DMS153 treated with DMSO at 0.1 percent for 48 hours (cell line): ENCODE measurements around the gene BRICD5.

Experiments
- DNase-seq: peaks from one replicate; lab custom pipeline; 2025; ENCODE audit not compliant: unreplicated experiment; lab: John Stamatoyannopoulos, UW

Gene BRICD5

DNA sequence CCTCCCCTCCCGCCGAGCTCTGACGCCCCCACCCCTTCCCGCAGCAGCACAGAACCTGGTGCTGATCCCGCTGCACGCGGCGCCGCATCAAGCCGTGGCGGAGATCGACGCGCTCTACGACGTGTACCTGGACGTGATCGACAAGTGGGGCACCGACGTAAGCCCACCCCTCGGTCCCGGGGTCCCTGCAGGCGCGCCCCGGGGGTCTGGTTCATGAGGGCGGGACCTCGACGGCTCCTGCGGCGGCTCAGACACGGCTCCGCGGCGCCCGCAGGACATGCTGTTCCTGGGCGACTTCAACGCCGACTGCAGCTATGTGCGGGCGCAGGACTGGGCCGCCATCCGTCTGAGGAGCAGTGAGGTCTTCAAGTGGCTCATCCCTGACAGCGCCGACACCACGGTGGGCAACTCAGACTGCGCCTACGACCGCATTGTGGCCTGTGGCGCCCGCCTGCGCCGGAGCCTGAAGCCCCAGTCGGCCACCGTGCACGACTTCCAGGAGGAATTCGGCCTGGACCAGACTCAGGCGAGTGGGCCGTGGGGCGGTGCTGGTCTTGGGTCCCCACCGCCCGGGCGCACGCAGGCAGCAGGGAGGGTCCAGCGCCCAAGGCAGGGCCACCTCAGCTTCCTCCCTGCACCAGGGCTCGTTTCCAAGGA lies 27.0 kb upstream of the BRICD5 start:
- DNase-seq, result no peak

DNA sequence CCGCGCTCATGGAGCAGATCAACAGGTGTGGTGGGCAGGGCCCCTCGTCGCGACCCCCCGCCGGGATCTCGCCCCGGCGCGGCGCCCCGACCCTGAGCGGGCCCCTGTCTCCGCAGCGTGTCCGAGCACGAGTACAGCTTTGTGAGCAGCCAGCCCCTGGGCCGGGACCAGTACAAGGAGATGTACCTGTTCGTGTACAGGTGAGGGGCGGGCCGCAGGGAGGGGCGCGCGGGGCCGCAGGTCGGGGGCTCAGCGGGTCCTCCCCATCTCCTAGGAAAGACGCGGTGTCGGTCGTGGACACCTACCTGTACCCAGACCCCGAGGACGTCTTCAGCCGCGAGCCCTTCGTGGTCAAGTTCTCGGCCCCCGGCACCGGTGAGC lies 26.4 kb upstream of the BRICD5 start:
- no peak for DNase-seq

DNA sequence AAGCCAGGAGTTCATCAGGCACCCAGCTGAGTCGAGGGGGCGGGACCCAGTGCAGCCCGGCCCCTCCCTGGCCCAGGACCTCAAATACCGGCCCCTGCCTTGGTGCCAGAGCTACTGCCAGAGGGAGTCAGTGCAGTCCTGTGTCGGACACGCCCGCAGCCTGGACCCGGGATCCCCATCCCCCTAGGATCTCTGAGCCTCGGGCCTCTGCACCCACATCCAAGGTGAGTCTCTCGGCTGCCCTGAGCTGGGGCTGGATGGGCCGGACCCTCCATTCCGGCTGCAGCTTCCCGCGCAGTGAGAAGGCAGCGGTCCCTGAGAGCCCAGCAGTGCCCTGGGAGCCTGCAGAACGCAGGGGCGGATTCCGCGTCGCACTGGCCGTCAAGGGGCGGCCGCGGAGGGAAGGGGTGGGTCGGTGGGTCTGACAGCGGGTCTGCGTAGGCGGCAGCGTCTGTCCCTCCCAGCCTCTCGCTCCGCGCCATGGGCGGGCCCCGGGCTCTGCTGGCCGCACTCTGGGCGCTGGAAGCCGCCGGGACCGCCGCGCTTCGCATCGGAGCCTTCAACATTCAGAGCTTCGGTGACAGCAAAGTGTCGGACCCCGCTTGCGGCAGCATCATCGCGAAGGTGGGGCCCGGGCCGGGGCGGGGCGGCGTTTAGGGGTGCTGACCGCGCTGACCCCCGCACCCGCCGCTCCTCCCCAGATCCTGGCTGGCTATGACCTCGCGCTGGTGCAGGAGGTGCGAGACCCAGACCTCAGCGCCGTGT lies 25.9 kb upstream of the BRICD5 start, which contains the start of gene DNASE1L2:
TSS of gene DNASE1L2 (plus strand) at position 108 of the 765 bp plus-strand sequence. CDS start at position 481, 373 bp downstream.
- DNase-seq, result no peak

DNA sequence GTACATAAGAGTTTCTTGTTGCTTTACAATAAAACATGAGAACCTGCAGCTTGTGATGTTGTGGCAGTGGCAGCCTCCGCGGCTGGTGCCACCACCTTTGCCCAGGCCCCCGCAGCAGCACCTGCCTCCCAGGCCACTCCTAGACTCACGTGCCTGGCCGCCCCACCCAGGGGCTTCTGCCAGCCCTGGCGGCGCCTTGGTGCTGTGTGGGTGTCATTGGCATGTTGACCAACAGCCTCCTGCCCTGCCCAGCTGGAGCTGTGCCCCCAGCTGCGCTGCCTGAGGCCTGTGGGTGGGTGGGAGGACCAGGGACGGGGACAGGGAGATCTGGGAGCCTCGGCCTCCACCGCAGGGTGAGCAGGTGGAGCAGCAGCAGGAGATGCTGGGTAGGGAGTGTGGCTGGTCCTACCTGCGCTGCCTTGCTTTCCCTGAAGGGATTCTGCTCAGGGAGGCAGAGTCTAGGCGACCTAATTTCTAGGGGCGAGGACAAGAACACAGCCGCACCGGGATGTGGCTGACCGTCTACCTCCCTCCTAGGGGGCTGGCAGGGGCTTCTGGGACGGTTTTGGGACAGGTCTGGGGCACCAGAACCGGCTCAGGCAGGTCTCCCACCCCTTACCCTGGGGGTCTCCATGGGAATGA lies 25.2 kb upstream of the BRICD5 start:
- DNase-seq, result no peak

DNA sequence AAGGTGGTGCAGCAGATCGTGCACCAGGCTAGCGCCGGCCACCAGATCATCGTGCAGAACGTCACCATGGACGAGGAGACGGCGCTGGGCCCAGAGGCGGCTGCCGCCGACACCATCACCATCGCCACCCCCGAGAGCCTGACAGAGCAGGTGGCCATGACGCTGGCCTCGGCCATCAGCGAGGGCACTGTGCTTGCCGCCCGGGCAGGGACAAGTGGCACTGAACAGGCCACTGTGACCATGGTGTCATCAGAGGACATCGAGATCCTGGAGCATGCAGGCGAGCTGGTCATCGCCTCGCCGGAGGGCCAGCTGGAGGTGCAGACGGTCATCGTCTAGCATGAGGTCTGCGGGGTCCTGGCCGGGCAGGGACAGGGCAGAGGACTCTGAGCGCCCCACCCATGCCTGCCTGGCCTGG lies 24.6 kb upstream of the BRICD5 start:
- DNase-seq, result no peak

DNA sequence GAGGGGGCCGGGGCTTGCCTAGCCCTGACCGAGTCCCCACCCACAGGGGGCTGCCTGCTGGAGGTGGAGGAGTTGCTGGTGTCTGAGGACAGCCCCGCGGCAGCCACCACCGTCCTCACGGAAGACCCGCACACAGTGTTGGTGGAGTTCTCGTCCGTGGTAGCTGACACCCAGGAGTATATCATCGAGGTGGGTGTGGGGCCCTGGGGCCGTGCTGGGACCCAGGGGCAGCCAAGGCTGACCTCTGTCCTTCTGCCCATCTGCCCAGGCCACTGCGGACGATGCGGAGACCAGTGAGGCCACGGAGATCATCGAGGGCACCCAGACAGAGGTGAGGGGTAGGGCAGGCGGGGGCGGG lies 24.1 kb upstream of the BRICD5 start:
- DNase-seq, result no peak

DNA sequence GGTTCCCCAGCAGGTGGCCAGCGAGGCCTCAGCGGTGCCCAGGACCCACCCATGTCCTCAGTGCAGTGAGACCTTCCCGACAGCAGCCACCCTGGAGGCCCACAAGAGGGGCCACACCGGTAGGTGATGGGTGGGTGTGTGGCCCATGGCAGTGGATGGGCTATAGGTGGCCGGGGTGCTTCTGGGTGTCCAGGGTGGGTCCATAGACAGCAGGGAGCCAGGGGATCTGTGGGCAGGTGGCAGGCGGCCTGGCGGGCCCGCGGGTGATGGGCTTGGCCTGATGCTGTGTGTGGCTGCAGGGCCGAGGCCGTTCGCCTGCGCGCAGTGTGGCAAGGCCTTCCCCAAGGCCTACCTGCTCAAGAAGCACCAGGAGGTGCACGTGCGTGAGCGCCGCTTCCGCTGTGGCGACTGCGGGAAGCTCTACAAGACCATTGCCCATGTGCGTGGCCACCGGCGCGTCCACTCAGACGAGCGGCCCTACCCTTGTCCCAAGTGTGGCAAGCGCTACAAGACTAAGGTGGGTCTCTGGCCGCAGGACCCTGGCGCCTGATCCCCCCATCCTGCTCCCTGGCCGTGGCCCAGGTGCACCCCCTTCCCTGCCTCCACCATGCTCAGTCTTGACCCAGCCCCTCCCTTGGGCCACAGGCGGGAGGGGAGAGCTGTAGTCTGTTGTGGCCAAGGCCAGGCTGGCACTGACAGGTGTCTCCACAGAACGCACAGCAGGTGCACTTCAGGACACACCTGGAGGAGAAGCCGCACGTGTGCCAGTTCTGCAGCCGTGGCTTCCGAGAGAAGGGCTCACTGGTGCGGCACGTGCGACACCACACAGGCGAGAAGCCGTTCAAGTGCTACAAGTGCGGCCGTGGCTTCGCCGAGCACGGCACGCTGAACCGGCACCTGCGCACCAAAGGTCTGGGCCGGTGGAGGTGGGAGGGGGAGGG lies 23.5 kb upstream of the BRICD5 start:
- no peak for DNase-seq

DNA sequence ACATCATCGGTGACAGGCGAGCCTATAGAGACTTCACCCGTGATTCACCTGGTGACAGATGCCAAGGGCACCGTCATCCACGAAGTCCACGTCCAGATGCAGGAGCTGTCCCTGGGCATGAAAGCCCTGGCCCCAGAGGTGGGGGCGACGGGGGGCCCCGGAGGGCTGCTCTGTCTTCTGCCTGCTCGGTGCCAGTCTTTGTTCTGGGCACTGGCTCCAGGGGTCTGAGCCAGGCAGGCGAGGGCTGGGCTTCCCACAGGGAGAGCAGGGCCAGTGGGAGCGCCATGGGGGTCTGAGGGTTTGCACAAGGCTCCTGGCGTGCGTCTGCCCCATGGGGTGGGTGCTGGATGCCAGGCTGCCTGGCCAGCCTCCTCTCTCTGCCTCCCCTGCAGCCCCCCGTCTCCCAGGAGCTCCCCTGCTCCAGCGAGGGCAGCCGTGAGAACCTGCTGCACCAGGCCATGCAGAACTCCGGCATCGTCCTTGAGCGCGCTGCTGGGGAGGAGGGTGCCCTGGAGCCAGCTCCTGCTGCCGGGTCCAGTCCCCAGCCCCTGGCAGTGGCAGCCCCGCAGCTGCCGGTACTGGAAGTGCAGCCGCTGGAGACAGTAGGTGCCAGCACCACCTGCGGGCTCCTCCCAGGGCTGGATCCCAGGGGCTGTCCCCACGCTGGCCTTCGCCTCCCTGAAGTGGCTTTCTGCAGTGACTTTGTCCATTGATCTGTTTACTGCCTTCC lies 22.5 kb upstream of the BRICD5 start:
- DNase-seq, result no peak

DNA sequence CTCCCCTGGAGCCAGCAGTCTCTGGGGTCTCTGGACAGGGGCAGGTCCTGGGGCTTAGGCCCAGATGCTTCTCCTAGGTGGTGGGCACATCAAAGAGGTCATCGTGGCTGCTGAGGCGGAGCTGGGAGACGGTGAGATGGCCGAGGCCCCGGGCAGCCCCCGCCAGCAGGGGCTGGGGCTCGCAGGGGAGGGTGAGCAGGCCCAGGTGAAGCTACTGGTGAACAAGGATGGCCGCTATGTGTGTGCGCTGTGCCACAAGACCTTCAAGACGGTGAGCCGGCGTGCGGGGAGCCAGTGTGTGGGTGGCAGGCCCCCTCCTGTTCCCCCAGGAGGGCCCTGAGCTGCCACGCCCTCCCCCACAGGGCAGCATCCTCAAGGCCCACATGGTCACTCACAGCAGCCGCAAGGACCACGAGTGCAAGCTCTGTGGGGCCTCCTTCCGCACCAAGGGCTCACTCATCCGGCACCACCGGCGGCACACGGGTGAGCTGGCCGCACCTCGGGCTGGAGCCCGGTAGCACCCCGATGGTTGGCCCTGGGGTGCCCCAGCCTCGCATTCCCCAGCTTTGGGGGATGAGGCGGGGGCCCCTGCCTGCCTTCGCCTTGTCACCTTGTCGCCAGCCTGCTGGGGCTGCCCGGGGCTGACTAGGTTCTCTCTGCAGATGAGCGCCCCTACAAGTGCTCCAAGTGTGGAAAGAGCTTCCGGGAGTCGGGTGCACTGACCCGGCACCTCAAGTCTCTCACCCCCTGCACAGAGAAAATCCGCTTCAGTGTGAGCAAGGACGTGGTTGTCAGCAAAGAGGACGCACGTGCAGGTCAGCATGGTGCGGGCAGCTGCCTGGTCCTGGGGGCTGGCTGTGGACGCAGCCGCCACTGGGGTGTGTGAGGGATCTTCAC lies 21.7 kb upstream of the BRICD5 start:
- no peak for DNase-seq

DNA sequence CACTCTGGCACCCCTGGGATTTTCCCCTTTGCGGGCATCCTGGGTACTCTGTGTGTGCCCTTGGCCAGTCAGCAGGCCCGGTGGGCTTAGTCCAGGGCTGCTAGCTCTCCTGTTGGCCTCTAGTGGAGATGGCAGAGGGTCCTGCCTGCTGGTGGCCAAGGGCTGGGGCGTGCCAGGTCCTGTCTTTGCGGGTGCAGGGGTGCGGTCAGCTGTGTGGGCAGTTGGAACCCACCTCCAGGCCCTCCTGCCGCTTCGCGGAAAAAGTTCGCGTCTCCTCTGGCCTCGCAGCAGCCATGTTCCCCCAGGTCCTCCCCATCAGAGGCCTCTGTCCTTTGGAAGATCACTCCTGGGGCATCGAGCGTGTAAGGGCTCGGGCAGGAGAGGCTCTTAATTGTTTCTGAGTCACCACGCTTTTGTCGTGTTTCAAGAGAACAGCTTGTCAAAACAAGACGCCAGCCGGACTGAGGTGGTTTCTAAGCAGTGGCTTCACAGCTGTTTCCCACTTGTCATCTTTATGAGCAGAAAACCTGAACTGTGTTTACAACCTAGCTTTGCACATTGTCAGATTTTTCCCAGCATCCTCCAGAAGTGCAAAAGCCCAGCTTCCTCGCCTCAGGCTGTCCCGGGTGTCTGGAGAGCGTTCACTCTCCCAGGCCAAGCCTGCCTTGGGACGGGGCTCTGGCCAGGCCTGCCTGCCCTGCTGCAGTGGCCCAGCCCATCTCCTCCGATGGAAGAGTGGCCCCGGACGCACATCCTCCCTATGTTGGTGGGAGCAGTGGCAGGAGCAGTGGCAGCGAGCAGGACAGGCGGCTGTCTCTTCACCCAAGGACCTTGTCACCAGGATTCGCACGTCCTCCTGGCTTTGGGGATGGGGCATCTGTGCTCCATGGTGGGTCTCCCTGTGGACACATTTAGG lies 20.6 kb upstream of the BRICD5 start:
- DNase-seq, result peak; percentile 14

DNA sequence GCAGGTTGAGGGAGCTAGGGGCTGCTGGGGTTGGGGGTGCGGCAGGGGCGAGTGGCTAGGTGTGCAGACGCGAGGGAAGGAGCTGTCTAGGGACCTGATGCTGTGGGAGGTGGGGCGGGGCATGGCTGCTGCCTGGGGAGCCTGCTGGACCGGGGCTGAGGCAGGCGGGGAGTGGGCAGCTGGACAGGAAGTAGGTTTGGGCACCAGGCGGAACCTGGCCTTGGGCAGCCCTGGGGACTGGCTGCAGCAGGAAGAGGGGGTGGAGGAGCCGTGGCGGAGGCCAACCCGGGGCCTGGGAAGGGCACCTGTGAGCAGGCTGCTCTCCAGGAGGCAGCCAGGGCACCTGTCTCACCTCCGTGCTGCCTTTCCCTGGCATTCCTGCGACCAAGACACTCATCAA lies 19.7 kb upstream of the BRICD5 start:
- DNase-seq, result no peak

DNA sequence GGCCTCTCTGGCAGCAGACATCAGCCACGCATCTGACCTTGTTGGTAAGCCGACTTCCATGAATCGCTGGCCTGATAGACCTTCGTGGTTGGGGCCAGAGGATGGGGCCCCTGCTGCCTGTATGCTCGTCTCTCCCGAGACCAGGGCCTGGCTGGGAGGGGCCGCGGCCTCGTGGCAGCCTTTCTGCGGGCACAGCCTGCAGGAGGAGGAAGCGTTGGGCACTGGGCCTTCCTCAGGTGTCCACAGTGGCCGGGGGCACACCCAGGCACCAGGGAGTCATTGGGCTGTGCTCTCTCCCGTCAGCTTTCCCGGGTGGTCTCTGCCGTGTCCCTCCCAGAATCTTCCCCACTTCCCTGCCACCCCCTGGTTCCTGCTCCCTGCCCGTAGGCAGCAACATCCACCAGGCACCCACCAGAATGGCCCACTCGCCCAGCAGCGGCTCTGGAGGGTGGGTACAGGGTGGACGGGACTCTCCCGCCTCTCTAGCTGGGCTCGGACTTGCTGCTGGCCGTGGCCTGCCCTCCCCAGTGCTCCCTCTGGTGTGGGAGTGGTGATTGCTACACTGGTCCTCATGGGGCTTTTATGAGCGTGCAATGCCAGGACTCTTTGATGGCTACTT lies 19.1 kb upstream of the BRICD5 start:
- DNase-seq, result no peak

DNA sequence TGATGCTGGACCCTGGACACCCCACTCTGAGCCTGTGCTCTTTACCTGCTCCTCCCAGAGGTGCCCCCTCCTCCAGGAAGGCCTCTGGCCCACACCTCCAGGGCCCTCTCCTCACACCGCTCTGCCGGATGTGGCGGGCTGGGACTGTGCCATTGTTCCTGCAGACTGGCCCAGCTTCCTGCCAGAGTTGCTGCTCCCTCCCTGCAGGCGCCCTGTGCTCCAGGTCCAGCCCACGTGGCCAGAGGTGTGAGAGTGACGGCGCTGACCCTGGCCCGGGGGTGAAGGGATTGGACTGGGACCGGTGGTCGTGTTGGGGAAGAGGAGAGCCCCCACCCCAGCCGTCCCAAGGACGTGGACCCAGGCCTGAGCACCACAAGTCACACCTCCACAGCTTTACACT lies 18.4 kb upstream of the BRICD5 start:
- no peak for DNase-seq

DNA sequence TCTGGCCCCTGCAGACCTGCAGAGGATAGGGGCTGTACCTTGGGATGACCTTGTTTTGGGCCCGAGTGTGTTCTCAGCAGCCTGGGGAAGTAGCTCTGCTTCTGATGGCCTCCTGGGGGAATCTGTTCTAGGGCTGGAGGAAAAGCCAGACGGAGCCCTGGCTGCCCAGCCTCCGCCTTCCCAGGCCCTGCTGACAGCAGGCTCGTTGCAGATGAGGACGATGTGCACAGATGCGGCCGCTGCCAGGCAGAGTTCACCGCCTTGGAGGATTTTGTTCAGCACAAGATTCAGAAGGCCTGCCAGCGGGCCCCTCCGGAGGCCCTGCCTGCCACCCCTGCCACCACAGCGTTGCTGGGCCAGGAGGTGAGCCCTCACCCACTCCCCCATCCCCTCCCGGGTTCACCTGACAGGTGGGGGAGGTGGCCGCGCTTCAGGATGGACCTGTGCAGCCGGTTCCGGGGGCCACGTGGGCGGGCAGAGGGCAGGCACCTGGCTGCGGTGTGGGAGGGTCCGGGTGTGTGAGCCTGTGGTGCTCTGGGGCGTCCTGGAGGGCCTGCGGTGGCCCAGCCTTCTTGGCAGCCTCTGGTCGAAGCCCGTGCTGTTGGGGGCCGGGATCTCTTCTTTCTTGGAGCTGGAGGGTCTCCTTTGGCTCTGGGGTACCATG lies 17.6 kb upstream of the BRICD5 start:
- no peak for DNase-seq

DNA sequence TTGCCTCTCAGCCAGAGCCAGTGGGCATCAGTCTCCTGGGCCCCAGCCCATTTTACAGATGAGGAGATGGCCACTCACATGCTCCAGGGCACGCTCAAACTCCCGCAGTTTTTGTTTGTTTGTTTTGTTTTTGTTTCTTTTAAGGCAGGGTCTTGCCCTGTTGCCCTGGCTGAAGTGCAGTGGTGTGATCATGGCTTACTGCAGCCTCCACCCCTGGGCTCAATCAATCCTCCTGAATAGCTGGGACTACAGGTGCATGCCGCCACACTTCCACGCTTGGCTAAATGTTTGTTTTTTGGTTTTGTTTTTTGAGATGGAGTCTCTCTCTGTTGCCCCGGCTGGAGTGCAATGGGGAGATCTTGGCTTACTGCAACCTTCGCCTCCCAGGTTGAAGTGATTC lies 16.3 kb upstream of the BRICD5 start:
- no peak for DNase-seq

DNA sequence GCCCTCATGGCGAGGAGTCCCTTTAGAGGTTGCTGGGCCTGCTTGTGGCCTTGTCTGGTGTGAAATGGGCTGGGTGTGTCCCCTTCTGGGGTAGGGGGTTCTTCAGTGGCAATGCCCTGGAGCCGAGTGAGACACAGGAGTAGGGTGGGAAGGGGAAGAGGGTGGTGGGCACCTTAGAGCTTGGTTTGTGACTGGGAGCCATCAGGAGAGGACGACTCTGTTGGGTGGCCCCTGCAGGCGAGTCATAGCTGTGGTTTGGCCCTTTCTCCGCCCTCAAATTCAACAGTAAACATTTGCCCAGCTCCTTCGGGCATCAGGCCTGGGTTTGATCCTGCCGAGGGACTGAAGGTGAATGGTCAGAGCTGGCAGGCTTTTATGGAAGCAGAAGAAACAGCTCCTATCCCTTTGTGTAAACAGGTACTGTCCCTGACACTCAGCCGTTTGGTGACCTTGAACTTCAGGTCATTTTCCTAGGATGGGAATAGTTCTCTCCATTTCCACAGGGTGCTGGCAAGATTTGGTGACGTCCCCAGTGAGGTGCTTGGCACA lies 15.7 kb upstream of the BRICD5 start:
- no peak for DNase-seq

DNA sequence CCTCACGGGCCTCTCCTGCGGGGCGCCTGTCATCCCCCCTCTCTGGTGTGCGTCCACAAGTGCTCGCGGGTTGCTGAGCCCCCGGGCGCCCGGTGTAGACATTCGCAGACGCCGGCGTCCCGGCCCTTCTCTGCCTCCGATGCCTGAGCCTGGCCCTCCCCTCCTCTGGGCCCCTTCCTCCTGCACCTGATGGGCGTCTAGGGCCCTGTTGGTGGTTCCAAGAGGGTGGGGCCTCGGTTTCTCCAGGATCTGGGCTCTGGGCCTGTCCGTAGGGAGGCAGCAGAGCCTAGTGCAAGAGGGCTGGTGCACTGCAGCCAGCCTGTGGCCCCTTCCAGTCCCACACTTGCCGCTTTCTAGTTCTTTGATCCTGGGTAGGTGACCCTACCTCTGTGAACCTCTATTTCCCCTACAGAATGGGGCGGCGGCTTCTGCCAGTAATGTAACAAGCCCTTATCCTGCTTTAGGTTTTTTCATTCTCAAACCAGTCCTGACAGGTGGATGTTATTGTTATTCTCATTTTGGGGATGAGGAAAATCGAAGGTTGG lies 13.4 kb upstream of the BRICD5 start:
- no peak for DNase-seq
